IPS-18a (cell line): Measurements from ENCODE around the gene PAPOLA.

ENCODE experiments used
- H3K27ac ChIP-seq: one replicate; pipeline ENCODE4 v1.5.1; 2013; ENCODE audit warnings: low read length
- H3K27me3 ChIP-seq: one replicate; pipeline ENCODE4 v1.6.1; 2013; ENCODE audit warnings: mild to moderate bottlenecking, low read length; ENCODE audit not compliant: control insufficient read depth, insufficient read depth
- H3K36me3 ChIP-seq: one replicate; pipeline ENCODE4 v1.6.1; 2013; ENCODE audit warnings: low read depth, low read length; ENCODE audit not compliant: control insufficient read depth
- H3K4me1 ChIP-seq: one replicate; pipeline ENCODE4 v1.6.1; 2013; ENCODE audit warnings: low read depth, low read length; ENCODE audit not compliant: control insufficient read depth
- H3K4me3 ChIP-seq: one replicate; pipeline ENCODE4 v1.5.1; 2013; ENCODE audit warnings: low read length
- H3K9ac ChIP-seq: one replicate; pipeline ENCODE4 v1.6.1; 2013; ENCODE audit warnings: mild to moderate bottlenecking, low read length, moderate library complexity
- H3K9me3 ChIP-seq: one replicate; pipeline ENCODE4 v1.6.1; 2013; ENCODE audit warnings: low read depth, low read length; ENCODE audit not compliant: control insufficient read depth

Gene PAPOLA

GRCh38 chr14:96614481-96614881, 112.3 kb downstream of the PAPOLA start:
- no peak overlapping the region for H3K4me3 ChIP-seq
- H3K36me3 ChIP-seq, result no peaks in the 10 kb centered on the region
- no peak overlapping the region for H3K27ac ChIP-seq

DNA sequence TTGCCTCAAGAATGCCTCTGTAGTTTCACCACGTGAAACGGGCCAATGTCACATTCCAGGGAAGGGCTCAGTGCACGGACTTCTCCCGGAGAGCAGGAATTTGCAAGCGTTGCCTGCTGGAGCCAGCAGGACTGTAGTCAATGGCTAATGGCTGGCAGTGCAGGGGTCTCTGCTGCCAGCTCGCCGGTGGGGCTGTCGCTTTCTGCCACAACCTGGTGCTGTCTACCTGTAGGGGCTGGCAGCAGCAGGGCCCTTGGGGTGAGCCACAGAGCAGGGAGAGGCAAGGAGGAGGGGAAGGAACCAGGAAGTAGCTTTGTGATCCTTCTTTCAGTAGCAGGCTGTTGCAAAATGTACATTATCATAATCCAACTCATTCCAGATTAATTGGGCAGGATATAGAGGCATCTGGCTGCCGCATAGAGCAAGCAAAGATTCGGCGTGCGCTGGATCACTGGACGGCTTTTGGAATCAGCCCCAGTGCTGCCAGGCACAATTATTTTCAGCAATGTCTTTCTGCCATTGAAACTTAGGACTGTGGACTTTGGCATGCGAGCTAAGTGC, 114.1 kb downstream of the PAPOLA start:
- H3K9ac ChIP-seq, result no peak overlapping the region
- H3K36me3 ChIP-seq, result no peaks in the 10 kb centered on the region
- no peak overlapping the region for H3K4me3 ChIP-seq
- H3K27me3 ChIP-seq, result no peaks in the 10 kb centered on the region
- H3K27ac ChIP-seq, result no peak overlapping the region
- no peaks in the 10 kb centered on the region for H3K9me3 ChIP-seq
- H3K4me1 ChIP-seq, result no peaks in the 10 kb centered on the region

More at GRCh38 chr14:96614481-96614881, 112.3 kb downstream of the PAPOLA start:
- H3K27me3 ChIP-seq, result no peaks in the 10 kb centered on the region
- no peaks in the 10 kb centered on the region for H3K9me3 ChIP-seq
- H3K9ac ChIP-seq, result no peak overlapping the region
- H3K4me1 ChIP-seq, result no peaks in the 10 kb centered on the region
